HepG2 (cell line): Measurements from ENCODE around the gene RHOG. TPM values are rescaled to one million over a fixed set of nuclear protein-coding genes. Genes with fewer than 3 reads are reported as not detected.

Source experiments
- ATAC-seq: fragments of 200-7000 bp; cut with Tn5 transposase; 3 replicates; pipeline ENCODE4 v1.9.1; 2020; ENCODE audit warnings: mild to moderate bottlenecking, moderate library complexity
- BruUV-seq: library from RNA; stranded (reverse); fragments of 400-500 nt; replicated peaks from 2 replicates; lab custom pipeline; 2021; lab: Mats Ljungman, UMichigan
- CTCF ChIA-PET: fragments of 300-600 bp; formaldehyde crosslinking; extraction: SDS; loops from one replicate; lab custom pipeline; 2021; ENCODE audit warnings: low total read pairs, inconsistent platforms, low intra/inter-chr PET ratio; lab: Yijun Ruan, JAX
- POLR2A ChIA-PET: fragments of 350-600 bp; sonication (Branson Sonifier 250); formaldehyde crosslinking; loops from one replicate; lab custom pipeline; 2020; ENCODE audit warnings: antibody characterized with exemption, inconsistent platforms; lab: Yijun Ruan, JAX
- DNase-seq: peaks from one replicate; pipeline ENCODE4 v3.0.0-alpha.2; 2015; ENCODE audit warnings: low spot score
- FAIRE-seq: peaks from 3 replicates; lab custom pipeline; 2011; peaks lifted over from hg19 to GRCh38; lab: Jason Lieb, UNC
- H2AFZ ChIP-seq: one replicate; pipeline ENCODE4 v1.6.1; 2011; ENCODE audit warnings: low read length, inconsistent platforms
- H3K27ac ChIP-seq: fragments of 300-600 bp; 3 replicates; pipeline ENCODE4 v1.8.0; 2011; ENCODE audit warnings: mixed run types, mild to moderate bottlenecking, mixed read lengths, low read length, inconsistent platforms; ENCODE audit not compliant: insufficient read depth; ENCODE audit errors: extremely low read length
- H3K27me3 ChIP-seq, 2 experiments: fragments of 200-600 bp in 1 of 2; 2 replicates in 1 of 2; 3 replicates in 1 of 2; pipeline versions ENCODE4 v1.6.0 to v1.8.0; 2011; ENCODE audit warnings: low read length in 2 of 2, mild to moderate bottlenecking in 2 of 2, moderate library complexity in 2 of 2, inconsistent platforms in 1 of 2; ENCODE audit not compliant: insufficient read depth in 2 of 2, control insufficient read depth in 1 of 2
- H3K36me3 ChIP-seq, 2 experiments: fragments of 200-600 bp in 1 of 2; replicated peaks in 1 of 2; 2 replicates in 1 of 2; 3 replicates in 1 of 2; pipeline versions ENCODE4 v1.5.1 to v1.8.0; 2011; ENCODE audit warnings: low read length in 2 of 2, inconsistent platforms in 1 of 2; ENCODE audit not compliant: insufficient read depth in 2 of 2, control insufficient read depth in 1 of 2
- H3K4me1 ChIP-seq: 2 replicates; pipeline ENCODE4 v1.5.1; 2012; ENCODE audit warnings: low read length, inconsistent platforms; ENCODE audit not compliant: insufficient read depth
- H3K4me2 ChIP-seq: 2 replicates; pipeline ENCODE4 v1.6.0; 2011; ENCODE audit warnings: low read depth, low read length, inconsistent platforms
- H3K4me3 ChIP-seq, 3 experiments: fragments of 200-600 bp in 1 of 3; sonication (generic), shearing (Covaris generic) in 1 of 3; replicated peaks in 1 of 3; 2 replicates each; pipeline ENCODE4 v1.5.1; 2011 to 2016; ENCODE audit warnings: low read length in 3 of 3, inconsistent platforms in 2 of 3, low read depth in 2 of 3, mild to moderate bottlenecking in 2 of 3, control low read depth in 1 of 3, mixed read lengths in 1 of 3; ENCODE audit not compliant: insufficient read depth in 1 of 3
- H3K79me2 ChIP-seq: one replicate; pipeline ENCODE4 v1.6.1; 2011; ENCODE audit warnings: low read length, inconsistent platforms; ENCODE audit not compliant: insufficient read depth
- H3K9ac ChIP-seq: 2 replicates; pipeline ENCODE4 v1.6.0; 2011; ENCODE audit warnings: mild to moderate bottlenecking, low read depth, low read length, inconsistent platforms; ENCODE audit not compliant: insufficient read depth
- H3K9me3 ChIP-seq: 2 replicates; pipeline ENCODE4 v1.5.1; 2012; ENCODE audit warnings: mild to moderate bottlenecking, low read length
- H4K20me1 ChIP-seq: 2 replicates; pipeline ENCODE4 v1.6.0; 2011; ENCODE audit warnings: inconsistent platforms, mild to moderate bottlenecking, low read length, moderate library complexity; ENCODE audit not compliant: insufficient read depth
- HINFP ChIP-seq: sonication (generic); formaldehyde crosslinking; IDR thresholded peaks from 2 replicates; pipeline ENCODE4 v1.4.0; 2020; ENCODE audit warnings: low read depth, mild to moderate bottlenecking, missing genetic modification reagents
- PLSCR1 ChIP-seq: sonication (generic); formaldehyde crosslinking; IDR thresholded peaks from 2 replicates; pipeline ENCODE4 v1.5.0; 2020; ENCODE audit warnings: missing genetic modification reagents, mild to moderate bottlenecking, borderline replicate concordance
- SAP130 ChIP-seq: IDR thresholded peaks from 2 replicates; pipeline ENCODE4 v1.6.1; 2016; ENCODE audit warnings: low read depth
- TSC22D2 ChIP-seq: sonication (generic); formaldehyde crosslinking; IDR thresholded peaks from 2 replicates; pipeline ENCODE4 v1.5.1; 2020; ENCODE audit warnings: missing genetic modification reagents, mild to moderate bottlenecking, borderline replicate concordance
- ZFX ChIP-seq: sonication (generic); formaldehyde crosslinking; IDR thresholded peaks from 2 replicates; pipeline ENCODE4 v1.4.0; 2020; ENCODE audit warnings: mild to moderate bottlenecking, low read depth, missing genetic modification reagents, moderate library complexity
- ZHX2 ChIP-seq, 2 experiments: sonication (generic) in 1 of 2; formaldehyde crosslinking in 1 of 2; IDR thresholded peaks; 2 replicates each; pipeline versions ENCODE4 v1.6.1 to v1.9.0; 2014 to 2022; ENCODE audit warnings: antibody characterized with exemption in 1 of 2, borderline replicate concordance in 1 of 2, inconsistent platforms in 1 of 2, low read depth in 1 of 2, missing genetic modification reagents in 1 of 2
- ZNF547 ChIP-seq: sonication (generic); formaldehyde crosslinking; IDR thresholded peaks from 2 replicates; pipeline ENCODE4 v1.5.1; 2020; ENCODE audit warnings: mild to moderate bottlenecking, missing genetic modification reagents
- ZNF605 ChIP-seq: sonication (generic); formaldehyde crosslinking; IDR thresholded peaks from 2 replicates; pipeline ENCODE4 v1.8.0; 2022; ENCODE audit warnings: mild to moderate bottlenecking, missing genetic modification reagents
- WGBS: methylation state at CpG from one replicate; pipeline ENCODE4 v1.1.6; 2017; ENCODE audit warnings: low lambda C conversion rate; 5-methylcytosine and 5-hydroxymethylcytosine counted together
- in situ Hi-C: cut with HindIII; loops from 2 replicates; pipeline ENCODE4 v1.10.0; 2017; ENCODE audit warnings: low pct_unique_long_range_greater_than_20kb; ENCODE audit not compliant: extremely low pct_ligation_motif_present
- intact Hi-C: fragments of 100-400 bp; cut with micrococcal nuclease; formaldehyde crosslinking; loops from one replicate; pipeline ENCODE4 v1.10.0; 2022; ENCODE audit not compliant: unreplicated experiment
- polyA plus RNA-seq, 8 experiments: library from polyadenylated mRNA; depleted of rRNA in 3 of 8; stranded (reverse) in 7 of 8; unstranded in 1 of 8; fragments of >200 nt; fragmentation: Illumina TruSeq in 4 of 8; extraction: Trizol in 4 of 8; gene quantifications; 2 replicates each; pipeline versions ENCODE4 v1.2.1 to v1.2.3, GENCODE V29; 2011 to 2016; ENCODE audit warnings: low read depth in 4 of 8, missing spikeins in 1 of 8, mixed read lengths in 1 of 8; ENCODE audit not compliant: insufficient read depth in 1 of 8
- total RNA-seq, 5 experiments: library from RNA; depleted of rRNA; stranded (reverse); fragments of >200 nt; fragmentation: Illumina TruSeq; extraction: Trizol; gene quantifications; 2 replicates each; pipeline ENCODE4 v1.2.3, GENCODE V29; 2016; ENCODE audit warnings: low read depth in 1 of 5

Gene RHOG
- total and polyA plus RNA-seq, 2 of the 13 experiments (the other 11 are each of a cell fraction or from before 2014, with no cell fraction given) = 7.7 to 23.4 TPM

- Histone ChIP-seq H3K36me3 (no peaks in the 10 kb centered on the region), H4K20me1 (no peaks in the 10 kb centered on the region), H3K27me3 (no peaks in the 10 kb centered on the region), H3K79me2 (peaks cover 68% of the 10 kb centered on the region), H2AFZ (no peak overlapping the region), H3K4me3 (peak overlapping the region; percentile 18 to 34 (median 20); a peak in 4 of 6 replicates), H3K4me2 (peak overlapping the region; percentile 75), H3K4me1 (peaks cover 67% of the 10 kb centered on the region), H3K9me3 (no peaks in the 10 kb centered on the region), H3K9ac (peak overlapping the region; percentile 45), H3K27ac (peak overlapping the region; percentile 74)
- BruUV-seq = no TSS peak
- peak; percentile 79 for ATAC-seq
- ChIA-PET CTCF (no interaction called here), POLR2A (interaction anchor here (1.0 to 2.3 kb wide), 4 partner anchors 9 to 28 kb away, joined by 4 to 10 read pairs (median 8); partner anchors contain the start of gene STIM1)
- in situ Hi-C loops (no loop called here), intact Hi-C loops (loop anchor here (2.0 kb wide), 1 partner anchor 21 kb away; no protein-coding TSS in a partner anchor)
- DNase-seq = peak; percentile 68
- FAIRE-seq = peak; percentile 12
- WGBS = 36% methylated on average over 8 of the region's 8 CpGs
- TF ChIP-seq ZHX2 (IDR thresholded peaks at IDR 0.05; ENCODE audit: low read depth) = no peak
- TF ChIP-seq ZHX2 (CRISPR knock-in tag; IDR thresholded peaks at IDR 0.05; ENCODE audit: borderline replicate concordance) = no peak
- TF ChIP-seq ZFX (CRISPR knock-in tag) = peak; percentile 67; the same call in 1 of the 2 replicates
- no peak for TF ChIP-seq ZNF605 (CRISPR knock-in tag)
- no peak for TF ChIP-seq TSC22D2 (CRISPR knock-in tag)
- peak; percentile 55; the same call in 1 of the 2 replicates for TF ChIP-seq SAP130
- no peak for TF ChIP-seq ZNF547 (CRISPR knock-in tag)
- no peak for TF ChIP-seq HINFP (CRISPR knock-in tag)
- no peak for TF ChIP-seq PLSCR1 (CRISPR knock-in tag)
Measured at GRCh38 chr11:3877364-3878257, 36.9 kb upstream of the RHOG start.
